HCT116 (cell line): Measurements from ENCODE around the gene PIP4K2A. TPM values are rescaled to one million over a fixed set of nuclear protein-coding genes. Genes with fewer than 3 reads are reported as not detected.

Experiments used
- ATAC-seq: fragments of 200-7000 bp; cut with Tn5 transposase; 2 replicates; pipeline ENCODE4 v1.9.1; 2020; ENCODE audit warnings: mild to moderate bottlenecking, moderate library complexity
- BruUV-seq: library from RNA; stranded (reverse); fragments of 400-500 nt; replicated peaks from 2 replicates; lab custom pipeline; 2021; lab: Mats Ljungman, UMichigan
- CTCF ChIA-PET: fragments of 300-600 bp; sonication (Branson Sonifier 250); formaldehyde crosslinking; loops from one replicate; lab custom pipeline; 2021; ENCODE audit warnings: antibody characterized with exemption; lab: Charles Lee
- POLR2A ChIA-PET: fragments of 300-600, 350-600 bp; sonication (Branson Sonifier 250); formaldehyde crosslinking; loops from one replicate; lab custom pipeline; 2021; ENCODE audit warnings: antibody characterized with exemption; lab: Charles Lee
- RAD21 ChIA-PET, 2 experiments: fragments of 300-600 bp; sonication (Branson Sonifier 250); formaldehyde crosslinking; loops; one replicate each; lab custom pipeline; 2023; ENCODE audit warnings: low total read pairs in 2 of 2; ENCODE audit not compliant: uncharacterized antibody in 2 of 2, unreplicated experiment in 2 of 2, low non-redundant PET in 1 of 2; lab: Charles Lee
- DNase-seq: peaks from one replicate; pipeline ENCODE4 v3.0.0-alpha.2; 2010; ENCODE audit warnings: low read depth, low spot score
- H2AFZ ChIP-seq: fragments of 200-600 bp; shearing (Covaris generic), sonication (generic); 2 replicates; pipeline ENCODE4 v1.6.1; 2017; ENCODE audit warnings: low read depth, mixed run types, mixed read lengths, antibody characterized with exemption, low read length; ENCODE audit not compliant: poor library complexity, severe bottlenecking
- H3K27ac ChIP-seq: 2 replicates; pipeline ENCODE4 v1.5.1; 2012; ENCODE audit warnings: low read depth, low read length
- H3K27me3 ChIP-seq: fragments of 200-600 bp; sonication (generic); 2 replicates; pipeline ENCODE4 v1.6.1; 2016; ENCODE audit warnings: mixed run types, low read length, mixed read lengths; ENCODE audit not compliant: insufficient read depth
- H3K36me3 ChIP-seq, 2 experiments: fragments of 200-500 bp in 1 of 2; fragments of 200-600 bp in 1 of 2; sonication (Bioruptor generic) in 1 of 2; sonication (generic) in 1 of 2; 2 replicates each; pipeline versions ENCODE4 v1.5.1 to v1.6.1; 2014 to 2016; ENCODE audit warnings: low read length in 2 of 2, inconsistent platforms in 1 of 2, mixed read lengths in 1 of 2, mixed run types in 1 of 2; ENCODE audit not compliant: insufficient read depth in 2 of 2, control insufficient read depth in 1 of 2
- H3K4me1 ChIP-seq, 2 experiments: fragments of 200-600 bp in 1 of 2; sonication (generic) in 1 of 2; 2 replicates each; pipeline versions ENCODE4 v1.5.1 to v1.6.1; 2012 to 2017; ENCODE audit warnings: low read length in 2 of 2, inconsistent platforms in 1 of 2, mild to moderate bottlenecking in 1 of 2, mixed read lengths in 1 of 2, mixed run types in 1 of 2, moderate library complexity in 1 of 2; ENCODE audit not compliant: insufficient read depth in 2 of 2, control insufficient read depth in 1 of 2
- H3K4me2 ChIP-seq: fragments of 200-600 bp; sonication (generic); 2 replicates; pipeline ENCODE4 v1.6.1; 2017; ENCODE audit warnings: mixed run types, low read length, mixed read lengths
- H3K4me3 ChIP-seq, 2 experiments: fragments of 200-600 bp in 1 of 2; sonication (generic) in 1 of 2; replicated peaks in 1 of 2; 2 replicates each; pipeline ENCODE4 v1.5.1; 2011 to 2016; ENCODE audit warnings: low read length in 2 of 2, control low read depth in 1 of 2, low read depth in 1 of 2, mild to moderate bottlenecking in 1 of 2, mixed read lengths in 1 of 2, mixed run types in 1 of 2
- H3K79me2 ChIP-seq: fragments of 200-600 bp; sonication (generic); 2 replicates; pipeline ENCODE4 v1.6.1; 2017; ENCODE audit warnings: mild to moderate bottlenecking, mixed run types, low read length, moderate library complexity, mixed read lengths; ENCODE audit not compliant: insufficient read depth
- H3K9ac ChIP-seq: fragments of 200-600 bp; sonication (generic); 2 replicates; pipeline ENCODE4 v1.6.1; 2016; ENCODE audit warnings: low read length, mixed read lengths
- H3K9me2 ChIP-seq: fragments of 200-600 bp; sonication (generic), shearing (Covaris generic); 2 replicates; pipeline ENCODE4 v1.6.1; 2017; ENCODE audit warnings: mixed run types, mild to moderate bottlenecking, moderate library complexity; ENCODE audit not compliant: insufficient read depth
- H3K9me3 ChIP-seq, 2 experiments: fragments of 200-500 bp in 1 of 2; fragments of 200-600 bp in 1 of 2; sonication (Bioruptor generic) in 1 of 2; sonication (generic) in 1 of 2; 2 replicates each; pipeline ENCODE4 v1.6.1; 2014 to 2017; ENCODE audit warnings: low read length in 2 of 2, mixed read lengths in 2 of 2, inconsistent platforms in 1 of 2, low read depth in 1 of 2, mild to moderate bottlenecking in 1 of 2, mixed run types in 1 of 2, moderate library complexity in 1 of 2; ENCODE audit not compliant: control insufficient read depth in 1 of 2, insufficient read depth in 1 of 2
- H4K20me1 ChIP-seq: fragments of 200-600 bp; sonication (generic), shearing (Covaris generic); 2 replicates; pipeline ENCODE4 v1.6.1; 2017; ENCODE audit warnings: mixed run types, mild to moderate bottlenecking, moderate library complexity; ENCODE audit not compliant: insufficient read depth
- CBX3 ChIP-seq: IDR thresholded peaks from 2 replicates; pipeline ENCODE4 v1.6.1; 2012; ENCODE audit warnings: low read depth
- CEBPB ChIP-seq: IDR thresholded peaks from 2 replicates; pipeline ENCODE4 v1.6.1; 2012; ENCODE audit warnings: low read depth
- EGR1 ChIP-seq: IDR thresholded peaks from 2 replicates; pipeline ENCODE4 v1.6.1; 2012; ENCODE audit warnings: low read depth
- ELF1 ChIP-seq: IDR thresholded peaks from 2 replicates; pipeline ENCODE4 v1.6.1; 2012; ENCODE audit warnings: low read depth, borderline replicate concordance
- EZH2 ChIP-seq: fragments of 200-600 bp; sonication (generic); IDR thresholded peaks from 2 replicates; pipeline ENCODE4 v1.6.1; 2017; ENCODE audit warnings: antibody characterized with exemption, mixed run types
- EZH2phosphoT487 ChIP-seq: fragments of 200-600 bp; IDR thresholded peaks from 2 replicates; pipeline ENCODE4 v1.6.1; 2018; ENCODE audit warnings: antibody characterized with exemption, borderline replicate concordance
- FOSL1 ChIP-seq: IDR thresholded peaks from 2 replicates; pipeline ENCODE4 v1.6.1; 2012; ENCODE audit warnings: low read depth
- MAX ChIP-seq: IDR thresholded peaks from 2 replicates; pipeline ENCODE4 v1.6.1; 2012
- POLR2A ChIP-seq: IDR thresholded peaks from 2 replicates; pipeline ENCODE4 v1.7.0; 2011; ENCODE audit warnings: borderline replicate concordance; ENCODE audit not compliant: insufficient read depth, insufficient read length; ENCODE audit errors: extremely low read depth
- REST ChIP-seq: IDR thresholded peaks from 2 replicates; pipeline ENCODE4 v1.6.1; 2012; ENCODE audit warnings: low read depth
- SIN3A ChIP-seq: IDR thresholded peaks from 2 replicates; pipeline ENCODE4 v1.6.1; 2012; ENCODE audit warnings: low read depth
- SP1 ChIP-seq: IDR thresholded peaks from 2 replicates; pipeline ENCODE4 v1.6.1; 2012; ENCODE audit warnings: low read depth
- SRF ChIP-seq: IDR thresholded peaks from 2 replicates; pipeline ENCODE4 v1.6.1; 2012; ENCODE audit warnings: low read depth
- TCF7L2 ChIP-seq: IDR thresholded peaks from 2 replicates; pipeline ENCODE4 v1.7.0; 2011; ENCODE audit warnings: borderline replicate concordance, inconsistent platforms; ENCODE audit not compliant: insufficient read depth, insufficient read length; ENCODE audit errors: extremely low read depth
- YY1 ChIP-seq: IDR thresholded peaks from 2 replicates; pipeline ENCODE4 v1.6.1; 2011; ENCODE audit warnings: low read length, low read depth, moderate library complexity, mild to moderate bottlenecking; ENCODE audit not compliant: insufficient replicate concordance; ENCODE audit errors: extremely low read depth
- intact Hi-C: fragments of 100-400 bp; cut with micrococcal nuclease; formaldehyde crosslinking; loops from 2 replicates; pipeline ENCODE4 v1.10.0; 2022
- total RNA-seq: library from RNA; stranded (reverse); gene quantifications from one replicate; pipeline ENCODE4 v1.2.1, GENCODE V29; 2021; ENCODE audit not compliant: unreplicated experiment

Gene PIP4K2A
- total RNA-seq, 1 experiment from 2014 or later = 41.9 TPM

- no peak for TF ChIP-seq EZH2
- TF ChIP-seq CBX3 = no peak
- no peak for TF ChIP-seq TCF7L2
- TF ChIP-seq FOSL1 = no peak
- no peak for TF ChIP-seq SIN3A
Measured at GRCh38 chr10:22615101-22615500, 99.3 kb downstream of the PIP4K2A start (continued).

DNA sequence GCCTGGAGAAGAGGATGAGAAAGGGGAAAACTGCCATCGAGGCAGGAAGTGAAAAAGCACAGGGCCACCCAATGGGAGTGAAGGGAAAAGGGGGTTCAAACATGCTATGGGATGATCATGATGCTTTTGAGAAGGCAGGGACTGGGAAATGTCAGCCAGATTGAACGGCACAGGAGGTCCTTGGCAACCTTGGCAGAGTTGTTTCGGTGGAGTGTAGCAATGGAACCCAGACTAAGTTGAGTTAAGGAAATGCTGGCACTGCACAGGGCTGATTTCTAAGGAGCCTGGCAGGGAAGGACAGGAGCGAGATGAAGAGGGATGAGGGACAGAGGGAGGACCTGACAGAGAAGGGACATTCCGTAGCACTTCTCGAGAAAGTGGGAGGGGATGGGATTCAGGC is 101.4 kb downstream of the PIP4K2A start:
- POLR2A ChIA-PET = no interaction called here
- H2AFZ ChIP-seq = no peak overlapping the region
- DNase-seq (no peak), ATAC-seq (no peak)
- RAD21 ChIA-PET = no interaction called here
- peaks cover 0 to 6% of the 10 kb centered on the region in 2 experiments; a peak in 2 of 4 replicates for H3K36me3 ChIP-seq
- no peak overlapping the region for H3K4me2 ChIP-seq
- no peaks in the 10 kb centered on the region for H4K20me1 ChIP-seq
- peaks cover 99% of the 10 kb centered on the region for H3K79me2 ChIP-seq
- H3K4me1 ChIP-seq = peaks cover 33 to 34% of the 10 kb centered on the region in 2 experiments
- no peaks in the 10 kb centered on the region for H3K9me2 ChIP-seq
- CTCF ChIA-PET = no interaction called here
- no peak overlapping the region for H3K9ac ChIP-seq
- BruUV-seq = no TSS peak
- H3K27me3 ChIP-seq = no peaks in the 10 kb centered on the region
- H3K4me3 ChIP-seq = no peak overlapping the region
- intact Hi-C loops = no loop called here
- H3K9me3 ChIP-seq = no peaks in the 10 kb centered on the region
- TF ChIP-seq MAX (no peak), SRF (no peak), CBX3 (no peak), EGR1 (no peak), CEBPB (no peak), POLR2A (no peak), ELF1 (no peak), FOSL1 (no peak), EZH2phosphoT487 (no peak), YY1 (no peak), SIN3A (no peak), REST (no peak), SP1 (no peak), EZH2 (no peak)
- H3K27ac ChIP-seq = no peak overlapping the region
